EH (cell line): ENCODE results near the gene FBLN2.

Experiments
- DNase-seq: peaks from one replicate; pipeline ENCODE4 v3.0.0-alpha.2; 2015; ENCODE audit warnings: low read depth

Gene FBLN2

GRCh38 chr3:13648060-13649001 lies 99.4 kb downstream of the FBLN2 start:
- peak; percentile 78 for DNase-seq

GRCh38 chr3:13650210-13651056 lies 101.5 kb downstream of the FBLN2 start:
- DNase-seq = peak; percentile 65

GRCh38 chr3:13651057-13651400 lies 102.1 kb downstream of the FBLN2 start:
- no peak for DNase-seq

GRCh38 chr3:13651775-13652428 lies 103.0 kb downstream of the FBLN2 start:
- no peak for DNase-seq

GRCh38 chr3:13652728-13653127 lies 103.8 kb downstream of the FBLN2 start:
- DNase-seq = no peak

- DNase-seq = no peak
Measured at GRCh38 chr3:13653631-13654279, 104.8 kb downstream of the FBLN2 start.

- no peak for DNase-seq
Measured at GRCh38 chr3:13654330-13655060, 105.6 kb downstream of the FBLN2 start.

GRCh38 chr3:13655061-13655913 lies 106.4 kb downstream of the FBLN2 start:
- peak; percentile 50 for DNase-seq

GRCh38 chr3:13656584-13657301 lies 107.8 kb downstream of the FBLN2 start:
- DNase-seq = no peak

GRCh38 chr3:13657660-13658435 lies 108.9 kb downstream of the FBLN2 start:
- peak; percentile 52 for DNase-seq

GRCh38 chr3:13658681-13659080 lies 109.8 kb downstream of the FBLN2 start:
- no peak for DNase-seq

GRCh38 chr3:13659221-13659969 lies 110.5 kb downstream of the FBLN2 start:
- no peak for DNase-seq

- DNase-seq = no peak
Measured at GRCh38 chr3:13660042-13660874, 111.3 kb downstream of the FBLN2 start.

GRCh38 chr3:13661121-13661520 lies 112.2 kb downstream of the FBLN2 start:
- no peak for DNase-seq

GRCh38 chr3:13662238-13662847 lies 113.4 kb downstream of the FBLN2 start:
- DNase-seq = no peak

- no peak for DNase-seq
Measured at GRCh38 chr3:13663781-13664535, 115.0 kb downstream of the FBLN2 start.
